ENCODE measurements around the gene PGM1.

PGM1 gene

DNA sequence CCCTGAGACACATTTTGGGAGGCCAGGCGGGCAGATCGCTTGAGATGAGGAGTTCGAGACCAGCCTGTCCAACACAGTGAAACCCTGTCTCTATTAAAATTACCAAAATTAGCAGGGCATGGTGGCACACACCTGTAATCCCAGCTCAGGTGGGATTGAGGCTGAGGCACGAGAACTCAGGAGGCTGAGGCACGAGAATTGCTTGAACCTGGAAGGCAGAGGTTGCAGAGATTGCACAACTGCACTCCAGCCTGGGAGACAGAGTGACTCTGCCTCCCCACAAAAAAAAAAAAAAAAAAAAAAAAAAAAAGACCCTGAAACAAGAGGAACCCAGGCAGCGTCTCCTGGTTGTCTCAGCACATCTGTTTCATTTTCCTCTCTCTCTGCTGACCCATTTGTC lies 24.2 kb downstream of the PGM1 start:
- no peak overlapping the region for H3K27ac ChIP-seq (ENCODE audit: low read depth, low read length)

GRCh38 chr1:63618011-63618410 lies 24.8 kb downstream of the PGM1 start:
- Histone ChIP-seq H3K36me3 (ENCODE audit: control insufficient read depth in 1 of 2, insufficient read depth in 2 of 2, low read length in 2 of 2) (peaks cover 0 to 7% of the 10 kb centered on the region in 2 donors), H3K4me3 (ENCODE audit: low read depth in 1 of 2, low read length in 2 of 2) (no peak overlapping the region), H3K9ac (ENCODE audit: low read depth in 1 of 2, low read length in 2 of 2) (no peak overlapping the region), H3K27me3 (ENCODE audit: control insufficient read depth in 1 of 2, insufficient read depth in 2 of 2, low read length in 2 of 2) (no peaks in the 10 kb centered on the region), H3K4me1 (ENCODE audit: control insufficient read depth in 1 of 2, insufficient read depth in 2 of 2, low read length in 2 of 2) (no peaks in the 10 kb centered on the region), H3K9me3 (ENCODE audit: control insufficient read depth in 1 of 2, low read length in 2 of 2) (no peaks in the 10 kb centered on the region), H3K27ac (ENCODE audit: low read depth, low read length) (no peak overlapping the region)

More for the DNA sequence above, 24.2 kb downstream of the PGM1 start:
- no peaks in the 10 kb centered on the region for H3K9me3 ChIP-seq (ENCODE audit: control insufficient read depth in 1 of 2, low read length in 2 of 2)
- no peak overlapping the region for H3K9ac ChIP-seq (ENCODE audit: low read depth in 1 of 2, low read length in 2 of 2)
- peaks cover 0 to 7% of the 10 kb centered on the region in 2 donors for H3K36me3 ChIP-seq (ENCODE audit: control insufficient read depth in 1 of 2, insufficient read depth in 2 of 2, low read length in 2 of 2)
- no peak overlapping the region for H3K4me3 ChIP-seq (ENCODE audit: low read depth in 1 of 2, low read length in 2 of 2)
- no peaks in the 10 kb centered on the region for H3K27me3 ChIP-seq (ENCODE audit: control insufficient read depth in 1 of 2, insufficient read depth in 2 of 2, low read length in 2 of 2)
- H3K4me1 ChIP-seq (ENCODE audit: control insufficient read depth in 1 of 2, insufficient read depth in 2 of 2, low read length in 2 of 2): no peaks in the 10 kb centered on the region

- H3K9me3 ChIP-seq (ENCODE audit: control insufficient read depth in 1 of 2, low read length in 2 of 2): no peaks in the 10 kb centered on the region
- no peaks in the 10 kb centered on the region for H3K27me3 ChIP-seq (ENCODE audit: control insufficient read depth in 1 of 2, insufficient read depth in 2 of 2, low read length in 2 of 2)
- H3K9ac ChIP-seq (ENCODE audit: low read depth in 1 of 2, low read length in 2 of 2): no peak overlapping the region
- peaks cover 0 to 7% of the 10 kb centered on the region in 2 donors for H3K36me3 ChIP-seq (ENCODE audit: control insufficient read depth in 1 of 2, insufficient read depth in 2 of 2, low read length in 2 of 2)
- H3K4me1 ChIP-seq (ENCODE audit: control insufficient read depth in 1 of 2, insufficient read depth in 2 of 2, low read length in 2 of 2): no peaks in the 10 kb centered on the region
- no peak overlapping the region for H3K27ac ChIP-seq (ENCODE audit: low read depth, low read length)
- H3K4me3 ChIP-seq (ENCODE audit: low read depth in 1 of 2, low read length in 2 of 2): no peak overlapping the region
Observed at GRCh38 chr1:63619558-63619957, 26.3 kb downstream of the PGM1 start.

- Histone ChIP-seq H3K4me1 (ENCODE audit: control insufficient read depth in 1 of 2, insufficient read depth in 2 of 2, low read length in 2 of 2) (no peaks in the 10 kb centered on the region), H3K27ac (ENCODE audit: low read depth, low read length) (no peak overlapping the region), H3K4me3 (ENCODE audit: low read depth in 1 of 2, low read length in 2 of 2) (no peak overlapping the region), H3K9me3 (ENCODE audit: control insufficient read depth in 1 of 2, low read length in 2 of 2) (no peaks in the 10 kb centered on the region), H3K27me3 (ENCODE audit: control insufficient read depth in 1 of 2, insufficient read depth in 2 of 2, low read length in 2 of 2) (no peaks in the 10 kb centered on the region), H3K9ac (ENCODE audit: low read depth in 1 of 2, low read length in 2 of 2) (no peak overlapping the region), H3K36me3 (ENCODE audit: control insufficient read depth in 1 of 2, insufficient read depth in 2 of 2, low read length in 2 of 2) (peaks cover 0 to 7% of the 10 kb centered on the region in 2 donors)
Observed at GRCh38 chr1:63620671-63621070, 27.5 kb downstream of the PGM1 start.

- Histone ChIP-seq H3K27ac (ENCODE audit: low read depth, low read length) (no peak overlapping the region), H3K9me3 (ENCODE audit: control insufficient read depth in 1 of 2, low read length in 2 of 2) (no peaks in the 10 kb centered on the region), H3K27me3 (ENCODE audit: control insufficient read depth in 1 of 2, insufficient read depth in 2 of 2, low read length in 2 of 2) (no peaks in the 10 kb centered on the region), H3K4me3 (ENCODE audit: low read depth in 1 of 2, low read length in 2 of 2) (no peak overlapping the region), H3K36me3 (ENCODE audit: control insufficient read depth in 1 of 2, insufficient read depth in 2 of 2, low read length in 2 of 2) (peaks cover 0 to 7% of the 10 kb centered on the region in 2 donors), H3K4me1 (ENCODE audit: control insufficient read depth in 1 of 2, insufficient read depth in 2 of 2, low read length in 2 of 2) (no peaks in the 10 kb centered on the region), H3K9ac (ENCODE audit: low read depth in 1 of 2, low read length in 2 of 2) (no peak overlapping the region)
Observed at GRCh38 chr1:63621075-63621474, 27.9 kb downstream of the PGM1 start.

DNA sequence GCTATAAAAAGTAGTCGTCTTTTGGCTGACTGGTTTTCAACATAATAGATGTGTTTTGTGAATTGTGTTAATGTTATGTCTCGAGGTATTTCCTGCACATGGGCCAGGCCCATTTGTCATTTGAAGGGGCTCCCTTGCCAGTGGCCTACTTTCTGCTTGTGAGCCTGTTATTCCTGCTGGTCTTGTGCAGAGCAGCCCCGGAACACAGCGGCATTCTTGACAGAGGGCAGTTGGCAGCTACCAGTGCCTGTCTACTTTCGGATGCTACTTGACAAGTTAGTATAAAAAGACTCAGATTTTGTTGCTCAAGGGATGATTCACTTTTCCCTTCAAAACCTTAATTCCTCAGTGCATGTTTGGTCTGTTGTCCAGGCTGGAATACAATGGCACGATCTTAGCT lies 28.5 kb downstream of the PGM1 start:
- no peak overlapping the region for H3K27ac ChIP-seq (ENCODE audit: low read depth, low read length)
- H3K9ac ChIP-seq (ENCODE audit: low read depth in 1 of 2, low read length in 2 of 2): no peak overlapping the region
- peaks cover 0 to 7% of the 10 kb centered on the region in 2 donors for H3K36me3 ChIP-seq (ENCODE audit: control insufficient read depth in 1 of 2, insufficient read depth in 2 of 2, low read length in 2 of 2)
- no peak overlapping the region for H3K4me3 ChIP-seq (ENCODE audit: low read depth in 1 of 2, low read length in 2 of 2)
- H3K4me1 ChIP-seq (ENCODE audit: control insufficient read depth in 1 of 2, insufficient read depth in 2 of 2, low read length in 2 of 2): no peaks in the 10 kb centered on the region
- H3K27me3 ChIP-seq (ENCODE audit: control insufficient read depth in 1 of 2, insufficient read depth in 2 of 2, low read length in 2 of 2): no peaks in the 10 kb centered on the region
- no peaks in the 10 kb centered on the region for H3K9me3 ChIP-seq (ENCODE audit: control insufficient read depth in 1 of 2, low read length in 2 of 2)

DNA sequence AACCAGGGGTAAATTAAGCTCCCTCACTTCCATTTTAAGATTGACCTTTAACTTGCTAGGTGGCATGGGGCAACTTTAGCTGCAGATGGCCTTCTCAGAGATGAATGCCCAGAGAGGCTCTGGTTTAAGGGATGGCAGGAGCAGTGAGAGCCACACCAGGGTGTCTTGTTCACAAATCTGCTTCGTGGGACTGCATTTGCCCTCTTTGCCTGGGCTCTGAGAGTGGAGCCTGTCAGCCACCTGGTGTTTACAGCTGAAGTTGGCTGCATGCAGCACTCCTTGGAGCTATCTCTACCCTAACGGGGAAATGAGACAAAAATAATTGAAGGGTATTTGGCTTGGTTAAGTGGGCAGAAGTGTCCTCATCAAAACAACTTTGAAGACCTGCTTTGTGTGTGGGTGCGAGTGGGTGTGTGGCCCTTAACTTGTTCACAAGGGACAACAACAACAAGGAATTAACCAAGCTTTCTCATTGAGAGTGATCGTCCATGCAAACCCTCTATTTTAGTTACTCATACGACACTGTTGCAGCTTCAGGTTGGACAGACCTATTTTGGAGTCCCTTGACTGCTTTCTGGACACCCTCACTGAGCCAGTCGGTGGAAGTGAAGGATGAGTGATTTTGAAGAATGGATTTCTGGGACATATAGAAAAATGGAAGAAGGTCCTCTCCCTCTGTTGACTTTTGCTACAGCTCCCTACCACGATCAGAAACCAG lies 29.8 kb downstream of the PGM1 start:
- Histone ChIP-seq H3K27ac (ENCODE audit: low read depth, low read length) (no peak overlapping the region), H3K27me3 (ENCODE audit: control insufficient read depth in 1 of 2, insufficient read depth in 2 of 2, low read length in 2 of 2) (no peaks in the 10 kb centered on the region), H3K36me3 (ENCODE audit: control insufficient read depth in 1 of 2, insufficient read depth in 2 of 2, low read length in 2 of 2) (no peaks in the 10 kb centered on the region), H3K9me3 (ENCODE audit: control insufficient read depth in 1 of 2, low read length in 2 of 2) (no peaks in the 10 kb centered on the region), H3K9ac (ENCODE audit: low read depth in 1 of 2, low read length in 2 of 2) (no peak overlapping the region), H3K4me3 (ENCODE audit: low read depth in 1 of 2, low read length in 2 of 2) (no peak overlapping the region), H3K4me1 (ENCODE audit: control insufficient read depth in 1 of 2, insufficient read depth in 2 of 2, low read length in 2 of 2) (no peaks in the 10 kb centered on the region)

DNA sequence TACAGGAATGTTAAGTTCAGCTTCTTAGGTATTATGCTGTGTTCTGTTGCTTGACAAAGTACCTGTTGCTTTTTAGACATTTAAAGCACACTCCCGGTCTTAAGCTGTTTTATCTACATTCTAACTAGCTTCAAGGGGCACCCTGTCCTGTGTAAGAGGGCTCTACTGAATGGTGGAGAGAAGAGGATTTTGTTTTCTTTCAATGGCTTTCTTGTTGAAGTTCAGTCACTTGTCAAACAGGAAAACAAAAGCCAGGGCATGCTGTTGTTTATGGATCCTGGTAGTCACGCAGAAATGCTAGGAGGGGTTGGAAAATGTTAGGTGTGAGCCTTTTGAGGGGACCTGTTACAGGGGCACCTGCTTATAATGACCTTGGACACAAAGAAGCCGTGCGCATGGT lies 30.7 kb downstream of the PGM1 start:
- no peaks in the 10 kb centered on the region for H3K4me1 ChIP-seq (ENCODE audit: control insufficient read depth in 1 of 2, insufficient read depth in 2 of 2, low read length in 2 of 2)
- H3K9me3 ChIP-seq (ENCODE audit: control insufficient read depth in 1 of 2, low read length in 2 of 2): no peaks in the 10 kb centered on the region
- H3K27me3 ChIP-seq (ENCODE audit: control insufficient read depth in 1 of 2, insufficient read depth in 2 of 2, low read length in 2 of 2): no peaks in the 10 kb centered on the region
- H3K27ac ChIP-seq (ENCODE audit: low read depth, low read length): no peak overlapping the region
- H3K9ac ChIP-seq (ENCODE audit: low read depth in 1 of 2, low read length in 2 of 2): no peak overlapping the region
- no peak overlapping the region for H3K4me3 ChIP-seq (ENCODE audit: low read depth in 1 of 2, low read length in 2 of 2)
- H3K36me3 ChIP-seq (ENCODE audit: control insufficient read depth in 1 of 2, insufficient read depth in 2 of 2, low read length in 2 of 2): no peaks in the 10 kb centered on the region

DNA sequence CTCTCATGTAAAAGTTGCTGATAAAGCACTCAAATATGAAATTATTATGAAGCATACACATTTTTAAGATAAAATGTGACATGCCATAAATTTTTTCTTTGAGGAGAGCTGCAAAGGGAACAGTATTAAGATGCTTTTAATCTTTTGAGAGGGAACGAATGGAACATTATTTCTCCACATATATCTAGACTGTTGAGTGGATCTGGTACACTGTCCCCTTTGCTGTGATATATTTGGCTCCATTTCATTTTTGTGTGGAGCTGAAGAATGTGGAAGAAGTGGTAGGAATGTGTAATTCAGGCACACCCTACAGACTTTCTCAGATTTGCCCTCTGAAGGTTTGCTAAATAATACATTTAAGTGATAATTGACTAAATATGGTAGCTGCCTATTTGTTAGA lies 31.7 kb downstream of the PGM1 start:
- Histone ChIP-seq H3K4me3 (ENCODE audit: low read depth in 1 of 2, low read length in 2 of 2) (no peak overlapping the region), H3K27ac (ENCODE audit: low read depth, low read length) (no peak overlapping the region), H3K36me3 (ENCODE audit: control insufficient read depth in 1 of 2, insufficient read depth in 2 of 2, low read length in 2 of 2) (peaks cover 4 to 6% of the 10 kb centered on the region in 2 donors), H3K9me3 (ENCODE audit: control insufficient read depth in 1 of 2, low read length in 2 of 2) (no peaks in the 10 kb centered on the region), H3K4me1 (ENCODE audit: control insufficient read depth in 1 of 2, insufficient read depth in 2 of 2, low read length in 2 of 2) (no peaks in the 10 kb centered on the region), H3K9ac (ENCODE audit: low read depth in 1 of 2, low read length in 2 of 2) (no peak overlapping the region), H3K27me3 (ENCODE audit: control insufficient read depth in 1 of 2, insufficient read depth in 2 of 2, low read length in 2 of 2) (no peaks in the 10 kb centered on the region)

DNA sequence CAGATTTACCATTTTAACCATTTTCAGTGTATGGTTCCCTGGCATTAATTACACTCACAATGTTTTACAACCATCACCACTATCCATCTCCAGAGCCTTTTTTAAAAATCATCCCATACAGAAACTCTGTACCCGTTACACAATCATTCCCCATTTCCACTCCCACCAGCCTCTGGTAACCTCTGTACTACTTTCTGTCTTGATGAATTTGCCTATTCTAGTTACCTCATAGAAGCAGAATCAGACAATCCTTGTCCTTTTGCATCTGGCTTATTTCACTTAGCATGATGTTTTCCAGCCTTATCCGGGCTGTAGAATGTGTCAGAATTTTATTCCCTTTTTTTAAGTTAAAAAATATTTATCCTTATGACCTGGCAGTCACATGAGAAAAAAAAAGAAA lies 33.0 kb downstream of the PGM1 start:
- H3K4me3 ChIP-seq (ENCODE audit: low read depth in 1 of 2, low read length in 2 of 2): no peak overlapping the region
- H3K4me1 ChIP-seq (ENCODE audit: control insufficient read depth in 1 of 2, insufficient read depth in 2 of 2, low read length in 2 of 2): no peaks in the 10 kb centered on the region
- no peaks in the 10 kb centered on the region for H3K9me3 ChIP-seq (ENCODE audit: control insufficient read depth in 1 of 2, low read length in 2 of 2)
- peaks cover 4 to 17% of the 10 kb centered on the region in 2 donors for H3K36me3 ChIP-seq (ENCODE audit: control insufficient read depth in 1 of 2, insufficient read depth in 2 of 2, low read length in 2 of 2)
- H3K9ac ChIP-seq (ENCODE audit: low read depth in 1 of 2, low read length in 2 of 2): no peak overlapping the region
- no peaks in the 10 kb centered on the region for H3K27me3 ChIP-seq (ENCODE audit: control insufficient read depth in 1 of 2, insufficient read depth in 2 of 2, low read length in 2 of 2)
- no peak overlapping the region for H3K27ac ChIP-seq (ENCODE audit: low read depth, low read length)

All from duodenal mucosa (tissue), 2 donors.